NB4 (cell line): ENCODE data around the gene TRAPPC2L.

ENCODE experiments used
- CTCF ChIP-seq: IDR thresholded peaks from one replicate; pipeline ENCODE4 v1.5.1; 2012; ENCODE audit warnings: low read depth, low read length
- POLR2A ChIP-seq: IDR thresholded peaks from 2 replicates; pipeline ENCODE4 v1.6.1; 2011; ENCODE audit warnings: mild to moderate bottlenecking; ENCODE audit not compliant: insufficient read length; ENCODE audit errors: extremely low read depth
- TF ChIP-seq, protein P1 (sequence below): IDR thresholded peaks from 2 replicates; pipeline ENCODE4 v1.6.1; 2011; ENCODE audit warnings: low read depth, low read length

- TF ChIP-seq POLR2A (no peak), CTCF (no peak)
- TF ChIP-seq, protein P1, sequence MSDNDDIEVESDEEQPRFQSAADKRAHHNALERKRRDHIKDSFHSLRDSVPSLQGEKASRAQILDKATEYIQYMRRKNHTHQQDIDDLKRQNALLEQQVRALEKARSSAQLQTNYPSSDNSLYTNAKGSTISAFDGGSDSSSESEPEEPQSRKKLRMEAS, result no peak
Observed at GRCh38 chr16:88907768-88908167, 50.8 kb downstream of the TRAPPC2L start.
